Chondrocyte (in vitro differentiated cells): Measurements from ENCODE around the gene FIGLA. TPM values are rescaled to one million over a fixed set of nuclear protein-coding genes. Genes with fewer than 3 reads are reported as not detected.

ENCODE experiments used
- DNase-seq: peaks from one replicate; pipeline ENCODE4 v3.0.0; 2021; ENCODE audit warnings: mixed read lengths, low spot score
- H3K27ac Mint-ChIP-seq: one replicate; pipeline ENCODE4 v1.8.0; 2021; ENCODE audit warnings: mild to moderate bottlenecking, moderate library complexity, mixed read lengths; ENCODE audit not compliant: unreplicated experiment
- H3K27me3 Mint-ChIP-seq: 2 replicates; pipeline ENCODE4 v1.8.0; 2021; ENCODE audit warnings: low read depth, mixed read lengths
- H3K36me3 Mint-ChIP-seq: 2 replicates; pipeline ENCODE4 v1.8.0; 2021; ENCODE audit warnings: low read depth, mixed read lengths
- H3K4me1 Mint-ChIP-seq: 2 replicates; pipeline ENCODE4 v1.8.0; 2021; ENCODE audit warnings: low read depth, mild to moderate bottlenecking, mixed read lengths
- H3K4me3 Mint-ChIP-seq: one replicate; pipeline ENCODE4 v1.8.0; 2021; ENCODE audit warnings: mild to moderate bottlenecking, moderate library complexity, mixed read lengths; ENCODE audit not compliant: unreplicated experiment
- H3K9me3 Mint-ChIP-seq: 2 replicates; pipeline ENCODE4 v1.8.0; 2021; ENCODE audit warnings: low read depth, mixed read lengths
- CTCF ChIP-seq: fragments of 200-600 bp; sonication (generic); IDR thresholded peaks from 2 replicates; pipeline ENCODE4 v1.5.0; 2021; ENCODE audit warnings: antibody characterized with exemption, mild to moderate bottlenecking, moderate library complexity
- total RNA-seq: library from RNA; stranded (reverse); gene quantifications from 3 replicates; pipeline ENCODE4 v1.2.1, GENCODE V29; 2021

FIGLA gene
- total RNA-seq, 1 donor from 2014 or later: not detected

- DNase-seq: no peak
- Mint-ChIP-seq H3K4me3 (no peak overlapping the region), H3K27me3 (peaks cover 26% of the 10 kb centered on the region), H3K27ac (no peak overlapping the region), H3K36me3 (no peaks in the 10 kb centered on the region), H3K4me1 (no peaks in the 10 kb centered on the region), H3K9me3 (no peaks in the 10 kb centered on the region)
- TF ChIP-seq CTCF: no peak
Observed at GRCh38 chr2:70833246-70833645, 42.8 kb upstream of the FIGLA start.

GRCh38 chr2:70832386-70832785, 41.9 kb upstream of the FIGLA start:
- DNase-seq: no peak
- H3K27me3 Mint-ChIP-seq: peaks cover 26% of the 10 kb centered on the region

GRCh38 chr2:70831861-70832260, 41.4 kb upstream of the FIGLA start:
- H3K4me1 Mint-ChIP-seq: no peaks in the 10 kb centered on the region
- H3K27me3 Mint-ChIP-seq: peaks cover 25% of the 10 kb centered on the region
- H3K27ac Mint-ChIP-seq: no peak overlapping the region
- no peak for TF ChIP-seq CTCF
- no peak overlapping the region for H3K4me3 Mint-ChIP-seq
- no peak for DNase-seq
- no peaks in the 10 kb centered on the region for H3K36me3 Mint-ChIP-seq
- no peaks in the 10 kb centered on the region for H3K9me3 Mint-ChIP-seq

More at GRCh38 chr2:70832386-70832785, 41.9 kb upstream of the FIGLA start:
- no peak for TF ChIP-seq CTCF
- Mint-ChIP-seq H3K4me1 (no peaks in the 10 kb centered on the region), H3K9me3 (no peaks in the 10 kb centered on the region), H3K36me3 (no peaks in the 10 kb centered on the region), H3K4me3 (no peak overlapping the region), H3K27ac (no peak overlapping the region)

GRCh38 chr2:70830366-70830765, 39.9 kb upstream of the FIGLA start:
- peaks cover 19% of the 10 kb centered on the region for H3K27me3 Mint-ChIP-seq
- no peak overlapping the region for H3K27ac Mint-ChIP-seq
- no peak for TF ChIP-seq CTCF
- DNase-seq: no peak
- no peaks in the 10 kb centered on the region for H3K4me1 Mint-ChIP-seq
- H3K36me3 Mint-ChIP-seq: no peaks in the 10 kb centered on the region
- no peak overlapping the region for H3K4me3 Mint-ChIP-seq
- H3K9me3 Mint-ChIP-seq: no peaks in the 10 kb centered on the region

GRCh38 chr2:70829916-70830315, 39.5 kb upstream of the FIGLA start:
- peaks cover 18% of the 10 kb centered on the region for H3K27me3 Mint-ChIP-seq

More at GRCh38 chr2:70829916-70830315, 39.5 kb upstream of the FIGLA start:
- H3K9me3 Mint-ChIP-seq: no peaks in the 10 kb centered on the region
- H3K4me1 Mint-ChIP-seq: no peaks in the 10 kb centered on the region
- H3K4me3 Mint-ChIP-seq: no peak overlapping the region
- no peak overlapping the region for H3K27ac Mint-ChIP-seq
- H3K36me3 Mint-ChIP-seq: no peaks in the 10 kb centered on the region
- no peak for DNase-seq
- no peak for TF ChIP-seq CTCF
